ENCODE measurements around the gene PPT2. TPM values are rescaled to one million over a fixed set of nuclear protein-coding genes. Genes with fewer than 3 reads are reported as not detected.

Gene PPT2, protein sequence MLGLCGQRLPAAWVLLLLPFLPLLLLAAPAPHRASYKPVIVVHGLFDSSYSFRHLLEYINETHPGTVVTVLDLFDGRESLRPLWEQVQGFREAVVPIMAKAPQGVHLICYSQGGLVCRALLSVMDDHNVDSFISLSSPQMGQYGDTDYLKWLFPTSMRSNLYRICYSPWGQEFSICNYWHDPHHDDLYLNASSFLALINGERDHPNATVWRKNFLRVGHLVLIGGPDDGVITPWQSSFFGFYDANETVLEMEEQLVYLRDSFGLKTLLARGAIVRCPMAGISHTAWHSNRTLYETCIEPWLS
- total RNA-seq: 100 to 1,000 TPM in 1 of 4 donors, 10 to 100 TPM in 3; 36.6 to 220 (median 56.9) TPM

DNA sequence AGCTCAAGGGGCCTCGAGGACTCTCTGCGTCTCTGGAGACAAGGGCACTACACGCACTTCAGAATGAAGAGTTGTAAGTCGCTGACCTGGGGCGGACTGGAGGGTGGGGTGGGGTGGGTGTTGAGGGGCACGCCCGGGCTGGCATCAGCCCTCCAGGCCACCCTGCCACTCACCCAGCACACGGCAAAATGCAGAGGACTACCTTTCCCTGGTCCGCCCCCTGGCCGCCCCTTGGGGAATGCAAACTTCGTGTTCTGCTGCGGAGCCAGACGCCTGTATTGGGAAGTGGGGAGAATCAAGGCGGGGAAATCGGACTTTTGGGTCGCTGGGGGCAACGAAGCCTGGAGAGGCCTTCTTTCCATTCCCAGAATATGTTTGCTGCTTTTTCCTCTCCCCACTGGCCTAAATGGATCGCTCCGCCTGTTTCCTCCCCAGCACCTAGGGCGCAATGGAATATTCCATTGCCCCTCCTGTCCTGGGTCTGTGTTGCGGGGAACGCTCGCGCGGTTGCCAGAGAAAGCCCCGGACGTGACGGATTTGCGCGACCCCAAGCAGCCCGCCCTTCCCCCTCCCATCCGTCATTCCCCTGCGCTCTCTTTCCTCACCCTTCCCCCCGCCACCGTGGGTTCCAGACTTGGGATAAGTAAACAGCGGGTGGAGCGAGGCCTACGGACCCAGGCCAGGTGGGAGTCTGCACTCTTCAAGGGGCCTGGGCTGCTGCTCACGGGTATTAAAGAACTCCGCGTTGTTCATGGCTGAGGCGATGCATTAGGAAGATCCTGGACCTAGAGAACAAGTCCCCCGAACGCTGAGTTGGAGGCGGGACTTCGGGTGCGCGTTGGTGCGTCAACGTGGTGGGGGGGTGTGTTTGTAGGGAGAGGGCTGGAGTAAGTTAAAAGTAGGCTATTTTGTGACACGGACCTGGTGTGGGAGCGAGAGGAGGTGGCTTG, at the start of gene PPT2:
TSS of gene PPT2 (plus strand) at position 578 of the 950 bp plus-strand sequence. CDS start 454 bp downstream, outside the sequence.
- intact Hi-C loops (cut with DNase I; ENCODE audit: low total_unique reads): no loop called here
- 1% methylated on average over 50 to 52 of the region's 52 CpGs for WGBS, 2 donors
- peak; percentile 88 to 98 for DNase-seq (ENCODE audit: low spot score in 2 of 2)
- peak within 1 kb of the TSS; percentile 76 for H3K4me3 ChIP-seq (ENCODE audit: low read depth, poor library complexity, severe bottlenecking)
- no peak for TF ChIP-seq POLR2A (IDR thresholded peaks at IDR 0.05)
- TF ChIP-seq, protein P1, sequence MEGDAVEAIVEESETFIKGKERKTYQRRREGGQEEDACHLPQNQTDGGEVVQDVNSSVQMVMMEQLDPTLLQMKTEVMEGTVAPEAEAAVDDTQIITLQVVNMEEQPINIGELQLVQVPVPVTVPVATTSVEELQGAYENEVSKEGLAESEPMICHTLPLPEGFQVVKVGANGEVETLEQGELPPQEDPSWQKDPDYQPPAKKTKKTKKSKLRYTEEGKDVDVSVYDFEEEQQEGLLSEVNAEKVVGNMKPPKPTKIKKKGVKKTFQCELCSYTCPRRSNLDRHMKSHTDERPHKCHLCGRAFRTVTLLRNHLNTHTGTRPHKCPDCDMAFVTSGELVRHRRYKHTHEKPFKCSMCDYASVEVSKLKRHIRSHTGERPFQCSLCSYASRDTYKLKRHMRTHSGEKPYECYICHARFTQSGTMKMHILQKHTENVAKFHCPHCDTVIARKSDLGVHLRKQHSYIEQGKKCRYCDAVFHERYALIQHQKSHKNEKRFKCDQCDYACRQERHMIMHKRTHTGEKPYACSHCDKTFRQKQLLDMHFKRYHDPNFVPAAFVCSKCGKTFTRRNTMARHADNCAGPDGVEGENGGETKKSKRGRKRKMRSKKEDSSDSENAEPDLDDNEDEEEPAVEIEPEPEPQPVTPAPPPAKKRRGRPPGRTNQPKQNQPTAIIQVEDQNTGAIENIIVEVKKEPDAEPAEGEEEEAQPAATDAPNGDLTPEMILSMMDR (IDR thresholded peaks at IDR 0.05): no peak

DNA sequence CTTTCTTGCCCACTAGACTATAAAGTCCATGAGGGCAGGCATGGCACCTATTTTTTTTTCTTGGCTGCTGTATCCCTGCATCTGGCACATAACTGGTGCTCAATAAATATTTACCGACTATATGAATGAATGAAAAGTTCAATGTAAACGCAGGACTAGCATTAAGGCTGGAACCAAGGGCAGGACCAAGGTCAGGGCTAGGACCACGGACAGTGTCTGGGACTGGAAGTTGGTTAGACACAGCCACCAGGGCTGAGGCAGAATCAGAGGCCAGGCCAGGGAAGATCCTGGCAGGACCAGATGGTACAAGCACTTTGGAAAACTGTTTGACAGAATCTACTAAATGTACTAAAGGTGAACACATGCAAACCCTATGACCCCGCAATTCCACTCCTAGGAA, 48.5 kb upstream of the PPT2 start:
- intact Hi-C loops (cut with DNase I; ENCODE audit: low total_unique reads): no loop called here

DNA sequence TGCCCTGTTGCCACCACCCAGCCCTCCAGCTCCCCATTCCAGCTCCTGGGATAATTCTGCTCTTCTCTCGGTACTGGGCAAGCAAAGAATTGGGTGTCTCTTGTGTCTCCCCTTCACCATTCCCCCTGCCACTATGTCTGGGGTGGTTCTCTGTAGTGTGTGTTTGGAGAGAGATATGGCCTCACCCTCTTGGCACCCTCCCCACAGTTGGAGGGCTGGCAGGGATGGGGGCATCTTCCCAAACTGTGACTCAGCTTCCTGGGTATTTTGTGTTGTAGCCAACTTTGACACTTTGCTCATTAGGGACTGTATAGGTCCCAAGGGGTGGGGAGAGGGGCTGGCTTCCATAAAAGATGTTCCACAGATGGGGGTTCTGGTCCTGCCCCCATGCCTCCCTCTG, 46.5 kb upstream of the PPT2 start:
- no peak overlapping the region for H3K4me3 ChIP-seq (ENCODE audit: low read depth, poor library complexity, severe bottlenecking)
- no peak for TF ChIP-seq POLR2A (IDR thresholded peaks at IDR 0.05)
- TF ChIP-seq, protein P1 (IDR thresholded peaks at IDR 0.05): no peak

More for the DNA sequence above, 48.5 kb upstream of the PPT2 start:
- WGBS, 2 donors: 82 to 84% methylated on average over 4 of the region's 4 CpGs
- TF ChIP-seq, protein P1 (IDR thresholded peaks at IDR 0.05): no peak
- no peak for TF ChIP-seq POLR2A (IDR thresholded peaks at IDR 0.05)
- no peak for DNase-seq (ENCODE audit: low spot score in 2 of 2)
- no peak overlapping the region for H3K4me3 ChIP-seq (ENCODE audit: low read depth, poor library complexity, severe bottlenecking)

DNA sequence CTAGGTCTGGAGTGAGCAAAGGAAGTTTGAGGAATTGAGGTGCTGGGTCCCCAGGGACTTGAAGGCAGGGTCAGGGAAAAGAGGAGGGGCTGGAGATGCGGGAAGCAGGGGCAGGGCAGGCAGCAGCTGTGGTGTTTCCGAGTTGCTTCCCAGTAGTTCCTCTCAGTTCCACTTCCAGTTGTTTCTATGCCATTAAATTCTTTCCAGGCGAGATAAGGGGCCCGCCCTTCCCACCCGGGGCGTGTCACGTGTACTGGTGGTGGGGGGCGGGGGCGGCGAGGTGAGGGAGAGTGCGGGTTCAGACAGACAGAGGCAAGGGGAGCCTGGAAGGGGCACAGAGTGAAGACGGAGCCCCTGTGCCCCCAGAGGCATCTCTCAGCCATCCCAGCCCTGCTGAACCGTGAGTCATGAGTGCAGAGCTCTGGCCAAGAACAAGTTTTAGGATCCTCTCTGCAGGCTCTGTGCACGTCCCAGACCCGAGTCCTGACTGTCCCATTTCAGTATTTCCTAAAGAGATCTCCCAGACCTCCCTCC, 45.8 kb upstream of the PPT2 start:
- peak overlapping the region; percentile 33 for H3K4me3 ChIP-seq (ENCODE audit: low read depth, poor library complexity, severe bottlenecking)
- TF ChIP-seq POLR2A (IDR thresholded peaks at IDR 0.05): no peak
- TF ChIP-seq, protein P1 (IDR thresholded peaks at IDR 0.05): no peak
- peak; percentile 60 to 94 for DNase-seq (ENCODE audit: low spot score in 2 of 2)
- intact Hi-C loops (cut with DNase I; ENCODE audit: low total_unique reads): no loop called here
- 0 to 3% methylated on average over 14 to 15 of the region's 15 CpGs for WGBS, 2 donors

More for the DNA sequence above, 46.5 kb upstream of the PPT2 start:
- 19 to 27% methylated on average over 1 of the region's 1 CpG for WGBS, 2 donors
- intact Hi-C loops (cut with DNase I; ENCODE audit: low total_unique reads): no loop called here
- no peak for DNase-seq (ENCODE audit: low spot score in 2 of 2)

DNA sequence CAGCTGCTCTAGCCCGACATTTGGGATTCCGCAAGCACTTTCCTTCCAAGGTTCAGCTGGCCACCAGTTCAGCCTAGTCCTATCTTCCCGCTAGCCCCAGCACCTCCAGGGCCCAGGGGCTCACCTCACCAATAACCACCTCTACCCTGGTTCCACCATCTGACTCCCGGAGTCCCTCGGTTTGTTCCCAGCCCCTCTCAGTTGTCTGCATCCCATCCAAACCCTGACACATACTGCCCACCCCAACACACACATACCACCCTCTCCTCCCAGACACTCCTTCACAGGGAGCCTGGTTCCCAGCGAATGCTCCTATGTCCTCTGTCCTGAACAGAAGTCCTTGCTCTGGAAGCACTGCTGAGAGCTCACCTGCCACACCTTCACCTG, 45.2 kb upstream of the PPT2 start:
- DNase-seq (ENCODE audit: low spot score in 2 of 2): no peak
- peak overlapping the region; percentile 33 for H3K4me3 ChIP-seq (ENCODE audit: low read depth, poor library complexity, severe bottlenecking)
- TF ChIP-seq POLR2A (IDR thresholded peaks at IDR 0.05): no peak
- TF ChIP-seq, protein P1 (IDR thresholded peaks at IDR 0.05): no peak
- intact Hi-C loops (cut with DNase I; ENCODE audit: low total_unique reads): no loop called here
- WGBS, 2 donors: 16 to 17% methylated on average over 6 of the region's 6 CpGs
